ENCODE data around the gene NOVA1. TPM values are rescaled to one million over a fixed set of nuclear protein-coding genes. Genes with fewer than 3 reads are reported as not detected.

The NOVA1 gene
- total RNA-seq, 1 donor from 2014 or later = 35.1 TPM

DNA sequence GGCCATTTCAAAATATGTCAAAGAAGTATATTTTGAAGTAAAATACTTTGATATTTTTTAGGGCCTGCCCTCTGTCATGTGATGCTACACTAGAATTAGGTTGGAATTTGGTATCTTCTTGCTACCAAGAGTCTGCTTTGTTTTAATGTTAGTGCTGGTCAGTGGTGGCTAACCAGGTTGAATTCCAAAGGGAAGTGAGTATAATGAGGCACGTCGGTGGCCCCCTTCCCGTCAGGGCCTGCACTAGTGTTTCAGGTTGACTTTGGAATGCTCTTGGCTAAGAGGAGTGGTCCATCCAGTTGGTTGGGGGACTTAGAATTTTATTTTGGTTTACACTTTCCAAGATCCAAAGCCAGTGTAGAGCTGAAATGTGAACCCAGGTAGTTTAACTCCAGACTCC lies 185.4 kb downstream of the NOVA1 start:
- Histone ChIP-seq H3K4me1 (no peaks in the 10 kb centered on the region), H3K9me3 (no peaks in the 10 kb centered on the region), H3K27ac (no peak overlapping the region), H3K27me3 (no peaks in the 10 kb centered on the region), H3K4me3 (no peak overlapping the region), H3K36me3 (no peaks in the 10 kb centered on the region)
- no peak for DNase-seq (ENCODE audit: extremely low spot score in 2 of 2)
- TF ChIP-seq POLR2A (IDR thresholded peaks at IDR 0.05) = no peak
- no peak for TF ChIP-seq POLR2AphosphoS5 (IDR thresholded peaks at IDR 0.05; ENCODE audit: insufficient read depth in 1 of 2, low read depth in 1 of 2)
- TF ChIP-seq, protein P1, sequence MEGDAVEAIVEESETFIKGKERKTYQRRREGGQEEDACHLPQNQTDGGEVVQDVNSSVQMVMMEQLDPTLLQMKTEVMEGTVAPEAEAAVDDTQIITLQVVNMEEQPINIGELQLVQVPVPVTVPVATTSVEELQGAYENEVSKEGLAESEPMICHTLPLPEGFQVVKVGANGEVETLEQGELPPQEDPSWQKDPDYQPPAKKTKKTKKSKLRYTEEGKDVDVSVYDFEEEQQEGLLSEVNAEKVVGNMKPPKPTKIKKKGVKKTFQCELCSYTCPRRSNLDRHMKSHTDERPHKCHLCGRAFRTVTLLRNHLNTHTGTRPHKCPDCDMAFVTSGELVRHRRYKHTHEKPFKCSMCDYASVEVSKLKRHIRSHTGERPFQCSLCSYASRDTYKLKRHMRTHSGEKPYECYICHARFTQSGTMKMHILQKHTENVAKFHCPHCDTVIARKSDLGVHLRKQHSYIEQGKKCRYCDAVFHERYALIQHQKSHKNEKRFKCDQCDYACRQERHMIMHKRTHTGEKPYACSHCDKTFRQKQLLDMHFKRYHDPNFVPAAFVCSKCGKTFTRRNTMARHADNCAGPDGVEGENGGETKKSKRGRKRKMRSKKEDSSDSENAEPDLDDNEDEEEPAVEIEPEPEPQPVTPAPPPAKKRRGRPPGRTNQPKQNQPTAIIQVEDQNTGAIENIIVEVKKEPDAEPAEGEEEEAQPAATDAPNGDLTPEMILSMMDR (IDR thresholded peaks at IDR 0.05) = no peak
- intact Hi-C loops (cut with DNase I) = no loop called here

DNA sequence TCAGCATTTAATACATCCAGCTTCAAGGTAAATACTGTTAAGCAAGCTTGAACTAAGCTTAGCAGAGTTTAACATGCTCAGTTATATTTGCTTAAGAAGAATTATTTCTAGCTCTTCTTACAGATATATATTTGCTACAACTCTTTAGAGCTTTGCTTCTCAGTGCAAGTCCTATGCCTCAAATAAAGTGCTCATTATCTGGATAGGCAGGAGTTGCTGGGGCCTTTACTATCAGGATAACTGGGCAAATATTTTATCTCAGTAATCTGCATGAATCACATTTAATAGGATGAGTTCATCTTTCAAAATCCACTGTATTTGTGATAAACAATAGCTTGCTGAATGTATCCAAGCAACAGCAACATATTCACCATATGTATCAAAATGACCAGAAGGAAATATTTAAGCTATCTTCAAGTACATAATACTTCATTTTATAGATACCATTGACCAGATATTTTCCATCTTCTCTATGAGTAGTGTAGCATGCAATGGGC lies 187.6 kb downstream of the NOVA1 start:
- DNase-seq (ENCODE audit: extremely low spot score in 2 of 2) = no peak
- no peaks in the 10 kb centered on the region for H3K4me1 ChIP-seq
- H3K36me3 ChIP-seq = no peaks in the 10 kb centered on the region
- H3K27ac ChIP-seq = no peak overlapping the region
- H3K9me3 ChIP-seq = no peaks in the 10 kb centered on the region
- TF ChIP-seq POLR2AphosphoS5 (IDR thresholded peaks at IDR 0.05; ENCODE audit: insufficient read depth in 1 of 2, low read depth in 1 of 2) (no peak), POLR2A (IDR thresholded peaks at IDR 0.05) (no peak)
- TF ChIP-seq, protein P1 (IDR thresholded peaks at IDR 0.05) = no peak
- intact Hi-C loops (cut with DNase I) = no loop called here
- H3K27me3 ChIP-seq = no peaks in the 10 kb centered on the region
- H3K4me3 ChIP-seq = no peak overlapping the region

DNA sequence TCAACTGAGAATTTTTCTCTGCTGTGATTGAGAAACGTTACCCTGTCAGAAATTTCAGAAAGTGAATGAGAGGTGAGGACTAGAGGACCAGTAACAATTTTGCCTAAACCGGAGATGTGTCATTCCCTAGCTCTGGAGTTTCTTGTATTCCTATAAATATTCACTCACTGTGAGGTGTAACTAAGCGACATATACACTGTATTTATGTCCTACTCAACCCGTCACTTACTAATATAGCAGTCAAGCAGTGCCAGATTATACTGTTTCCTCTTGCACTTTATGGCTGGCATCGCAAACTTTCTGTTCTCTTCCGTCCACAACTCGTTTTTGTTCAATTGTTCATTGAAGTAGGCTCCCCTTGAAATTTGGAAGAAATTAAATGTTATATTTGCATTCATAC lies 192.9 kb downstream of the NOVA1 start:
- no peak for DNase-seq (ENCODE audit: extremely low spot score in 2 of 2)
- TF ChIP-seq POLR2AphosphoS5 (IDR thresholded peaks at IDR 0.05; ENCODE audit: insufficient read depth in 1 of 2, low read depth in 1 of 2) (no peak), POLR2A (IDR thresholded peaks at IDR 0.05) (no peak)
- TF ChIP-seq, protein P1 (IDR thresholded peaks at IDR 0.05) = no peak
- H3K9me3 ChIP-seq = no peaks in the 10 kb centered on the region
- H3K4me1 ChIP-seq = no peaks in the 10 kb centered on the region
- intact Hi-C loops (cut with DNase I) = no loop called here
- no peaks in the 10 kb centered on the region for H3K36me3 ChIP-seq
- no peak overlapping the region for H3K27ac ChIP-seq
- no peak overlapping the region for H3K4me3 ChIP-seq
- no peaks in the 10 kb centered on the region for H3K27me3 ChIP-seq

DNA sequence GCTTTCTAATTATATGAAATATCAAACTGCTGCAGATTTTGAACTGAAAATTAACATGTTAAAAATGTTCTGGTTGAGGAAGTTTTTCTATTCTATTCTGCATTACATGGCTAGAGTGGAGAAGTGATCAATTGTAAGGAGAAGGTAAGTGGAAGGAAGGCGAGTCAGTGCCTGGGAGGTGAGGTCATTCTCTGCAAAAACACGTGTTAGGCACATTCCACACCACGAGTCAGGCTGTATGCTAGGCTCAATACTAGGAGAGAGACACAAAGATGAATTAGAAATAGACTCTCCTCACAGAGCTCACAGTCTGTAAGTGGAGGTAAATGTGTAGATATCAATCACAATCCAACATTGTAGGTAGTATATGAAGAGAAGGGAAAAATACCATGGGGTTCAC lies 194.1 kb downstream of the NOVA1 start:
- intact Hi-C loops (cut with DNase I) = no loop called here
- no peak for DNase-seq (ENCODE audit: extremely low spot score in 2 of 2)
- no peaks in the 10 kb centered on the region for H3K36me3 ChIP-seq
- H3K4me3 ChIP-seq = no peak overlapping the region
- no peaks in the 10 kb centered on the region for H3K4me1 ChIP-seq
- no peak overlapping the region for H3K27ac ChIP-seq
- no peaks in the 10 kb centered on the region for H3K27me3 ChIP-seq
- H3K9me3 ChIP-seq = no peaks in the 10 kb centered on the region
- TF ChIP-seq POLR2A (IDR thresholded peaks at IDR 0.05) (no peak), POLR2AphosphoS5 (IDR thresholded peaks at IDR 0.05; ENCODE audit: insufficient read depth in 1 of 2, low read depth in 1 of 2) (no peak)
- TF ChIP-seq, protein P1 (IDR thresholded peaks at IDR 0.05) = no peak

DNA sequence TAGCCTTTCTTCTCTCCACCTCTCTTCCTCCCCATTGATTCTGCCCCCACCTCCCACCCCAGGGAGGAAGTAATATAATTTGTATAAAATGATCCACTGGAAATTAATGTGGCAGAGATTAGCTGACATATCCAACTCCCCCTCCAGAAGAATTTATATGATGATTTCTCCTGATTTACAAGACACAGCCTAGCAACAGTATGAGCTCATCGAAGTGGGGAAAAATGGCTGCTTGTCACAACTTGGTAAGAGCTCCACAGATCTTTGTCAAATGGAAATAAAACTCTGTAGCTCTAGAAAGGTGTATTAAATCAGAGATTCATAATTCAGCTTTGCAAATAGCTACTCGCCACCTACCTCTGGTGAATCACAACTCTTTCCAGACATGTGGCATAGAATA lies 195.7 kb downstream of the NOVA1 start:
- H3K27me3 ChIP-seq = no peaks in the 10 kb centered on the region
- no peak for DNase-seq (ENCODE audit: extremely low spot score in 2 of 2)
- TF ChIP-seq, protein P1 (IDR thresholded peaks at IDR 0.05) = no peak
- TF ChIP-seq POLR2AphosphoS5 (IDR thresholded peaks at IDR 0.05; ENCODE audit: insufficient read depth in 1 of 2, low read depth in 1 of 2) = no peak
- TF ChIP-seq POLR2A (IDR thresholded peaks at IDR 0.05) = no peak
- no peaks in the 10 kb centered on the region for H3K9me3 ChIP-seq
- H3K27ac ChIP-seq = no peak overlapping the region
- no peaks in the 10 kb centered on the region for H3K4me1 ChIP-seq
- H3K36me3 ChIP-seq = no peaks in the 10 kb centered on the region
- intact Hi-C loops (cut with DNase I) = no loop called here
- H3K4me3 ChIP-seq = no peak overlapping the region

Data from vagina (tissue), 2 donors.